OCI-LY1 (cell line): ENCODE results near the gene C1orf159.

ENCODE experiments used
- CTCF ChIP-seq: fragments of 200-600 bp; sonication (generic), shearing (Covaris generic); IDR thresholded peaks from 2 replicates; pipeline ENCODE4 v1.5.1; 2017; ENCODE audit warnings: mild to moderate bottlenecking, antibody characterized with exemption, low read length, moderate library complexity, mixed read lengths
- EZH2 ChIP-seq: fragments of 200-600 bp; sonication (generic), shearing (Covaris generic); IDR thresholded peaks from 2 replicates; pipeline ENCODE4 v1.8.0; 2017; ENCODE audit warnings: borderline replicate concordance, mixed run types, mild to moderate bottlenecking, antibody characterized with exemption, low read length, moderate library complexity, mixed read lengths

GRCh38 chr1:1044455-1045078, 71.3 kb downstream of the C1orf159 start:
- TF ChIP-seq CTCF (no peak), EZH2 (no peak)
